HG03575 (cell line): Measurements from ENCODE around the gene MAPT.

Experiments
- ATAC-seq: cut with Tn5 transposase; IDR thresholded peaks from one replicate; pipeline ENCODE4 v1.9.1; 2021; ENCODE audit not compliant: unreplicated experiment, insufficient number of reproducible peaks, low FRiP score; ENCODE audit errors: extremely low read depth

MAPT gene

GRCh38 chr17:45976755-45977505 lies 82.6 kb downstream of the MAPT start:
- ATAC-seq = no peak

GRCh38 chr17:45977506-45977824 lies 83.1 kb downstream of the MAPT start:
- no peak for ATAC-seq

- ATAC-seq = no peak
Observed at GRCh38 chr17:45977976-45978626, 83.7 kb downstream of the MAPT start.

GRCh38 chr17:45979137-45979536 lies 84.8 kb downstream of the MAPT start:
- ATAC-seq = no peak

- ATAC-seq = no peak
Observed at GRCh38 chr17:45980855-45981254, 86.5 kb downstream of the MAPT start.

- ATAC-seq = no peak
Observed at GRCh38 chr17:45981306-45981705, 87.0 kb downstream of the MAPT start.

GRCh38 chr17:45982791-45983613 lies 88.6 kb downstream of the MAPT start:
- no peak for ATAC-seq

GRCh38 chr17:45983614-45984310 lies 89.4 kb downstream of the MAPT start:
- no peak for ATAC-seq

- no peak for ATAC-seq
Observed at GRCh38 chr17:45984368-45984767, 90.0 kb downstream of the MAPT start.

- no peak for ATAC-seq
Observed at GRCh38 chr17:45985447-45985846, 91.1 kb downstream of the MAPT start.

- ATAC-seq = no peak
Observed at GRCh38 chr17:45986056-45986455, 91.7 kb downstream of the MAPT start.

GRCh38 chr17:45987706-45988105 lies 93.4 kb downstream of the MAPT start:
- ATAC-seq = no peak

GRCh38 chr17:45989759-45990158 lies 95.4 kb downstream of the MAPT start:
- no peak for ATAC-seq

- no peak for ATAC-seq
Observed at GRCh38 chr17:45990886-45991285, 96.5 kb downstream of the MAPT start.

- no peak for ATAC-seq
Observed at GRCh38 chr17:45991341-45991740, 97.0 kb downstream of the MAPT start.

GRCh38 chr17:45992175-45992574 lies 97.8 kb downstream of the MAPT start:
- no peak for ATAC-seq

- no peak for ATAC-seq
Observed at GRCh38 chr17:45992904-45993303, 98.5 kb downstream of the MAPT start.

- no peak for ATAC-seq
Observed at GRCh38 chr17:45993962-45994627, 99.7 kb downstream of the MAPT start.

GRCh38 chr17:45994987-45995386 lies 100.6 kb downstream of the MAPT start:
- ATAC-seq = no peak
